Ovary (tissue), 9 donors: ENCODE data around the gene CTDSP2. TPM values are rescaled to one million over a fixed set of nuclear protein-coding genes. Genes with fewer than 3 reads are reported as not detected.

ENCODE experiments used
- DNase-seq, 5 donors: peaks; one replicate each; pipeline ENCODE4 v3.0.0-alpha.2; 2019 to 2020
- H3K27ac ChIP-seq, 2 donors: fragments of 200-600 bp; one replicate each; pipeline versions ENCODE4 v1.5.1 to v1.8.0; 2019 to 2022
- H3K27me3 ChIP-seq: fragments of 200-600 bp; one replicate; pipeline ENCODE4 v1.8.0; 2022
- H3K36me3 ChIP-seq: fragments of 200-600 bp; sonication (generic); one replicate; pipeline ENCODE4 v1.5.1; 2019
- H3K4me1 ChIP-seq: one replicate; pipeline ENCODE4 v1.8.1; 2013; ENCODE audit warnings: mild to moderate bottlenecking, moderate library complexity; ENCODE audit not compliant: insufficient read depth
- H3K4me3 ChIP-seq: fragments of 200-600 bp; sonication (generic); one replicate; pipeline ENCODE4 v1.5.1; 2017
- H3K9me3 ChIP-seq, 2 donors: fragments of 200-600 bp in 1 of 2; sonication (generic) in 1 of 2; one replicate each; pipeline versions ENCODE4 v1.5.1 to v1.8.1; 2013 to 2019; ENCODE audit warnings: mild to moderate bottlenecking in 1 of 2, moderate library complexity in 1 of 2
- EP300 ChIP-seq: sonication (generic); formaldehyde crosslinking; IDR thresholded peaks from one replicate; pipeline ENCODE4 v1.6.1; 2017; ENCODE audit warnings: antibody characterized with exemption
- POLR2A ChIP-seq: fragments of 450-650 bp; IDR thresholded peaks from one replicate; pipeline ENCODE4 v1.6.1; 2017; ENCODE audit warnings: antibody characterized with exemption, mild to moderate bottlenecking, moderate library complexity
- WGBS, 3 donors: extraction: QIAGEN DNeasy Blood & Tissue Kit in 1 of 3; methylation state at CpG; one replicate each; pipeline versions ENCODE4 v1.1.5 to v1.1.7; 2013 to 2017; 5-methylcytosine and 5-hydroxymethylcytosine counted together
- intact Hi-C, 4 donors: fragments of 100-400 bp; cut with DNase I; formaldehyde crosslinking; loops; one replicate each; pipeline versions ENCODE4 v1.11.0 to v1.15.1; 2022 to 2023
- polyA plus RNA-seq, 2 donors: library from polyadenylated mRNA; stranded (reverse); fragments of 200-250 nt in 1 of 2; fragments of 350-450 nt in 1 of 2; fragmentation: Illumina TruSeq in 1 of 2; extraction: RNeasy Lipid Tissue Mini Kit (QIAGEN cat#74804) in 1 of 2; gene quantifications; one replicate each; pipeline ENCODE4 v1.2.3, GENCODE V29; 2013 to 2014
- total RNA-seq, 7 donors: library from RNA; depleted of rRNA in 2 of 7; stranded (reverse); fragments of >200 nt in 2 of 7; fragmentation: NEBNext Ultra II Directional in 3 of 7; extraction: Animal tissue kit (Norgen Biotek cat#: 25700) in 3 of 7; gene quantifications; one replicate each; pipeline versions ENCODE4 v1.1.0 to v1.2.4, GENCODE V29; 2016 to 2023
- TF ChIP-seq, protein P1 (sequence below), 3 donors: fragments of 450-650 bp in 2 of 3; fragments of 200-600 bp in 1 of 3; IDR thresholded peaks; one replicate each; pipeline versions ENCODE4 v1.5.1 to v1.8.0; 2016 to 2022; ENCODE audit warnings: antibody characterized with exemption in 3 of 3, mild to moderate bottlenecking in 1 of 3
- donor health status: DM: no; HTN: no; CAD: no; lungs with moderate emphysema.
- donor health status: DM: no; HTN: no; CAD: no.
- donor health status: Bipolar disorder and iron deficiency.
- donor health status: DM: yes; HTN: yes; CAD: no.
- donor health status: DM: no; HTN: no; CAD: no.
- donor health status: DM: yes; HTN: yes; CAD: no.

CTDSP2 gene
- total and polyA plus RNA-seq, 9 donors, result 73.1 to 212 (median 166) TPM

DNA sequence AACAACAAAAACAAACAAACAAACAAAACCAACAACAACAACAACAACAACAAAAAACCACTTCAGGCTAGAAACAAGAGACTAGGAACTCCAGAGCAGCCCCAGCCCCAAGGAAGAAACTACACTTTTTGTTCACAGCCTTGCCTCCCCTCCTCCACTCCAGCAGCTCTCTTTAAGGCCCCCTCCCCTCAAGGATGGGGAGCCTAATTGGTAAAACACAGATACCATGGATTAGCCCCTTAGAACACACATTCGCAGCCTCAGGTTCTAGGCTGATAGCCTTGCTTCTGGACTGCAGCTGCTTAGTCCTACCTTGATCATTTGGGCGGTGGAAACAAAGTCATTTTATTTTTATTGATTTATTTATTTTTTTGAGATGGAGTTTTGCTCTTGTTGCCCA, 16.1 kb downstream of the CTDSP2 start:
- TF ChIP-seq EP300 (no peak), POLR2A (no peak)
- TF ChIP-seq, protein P1, sequence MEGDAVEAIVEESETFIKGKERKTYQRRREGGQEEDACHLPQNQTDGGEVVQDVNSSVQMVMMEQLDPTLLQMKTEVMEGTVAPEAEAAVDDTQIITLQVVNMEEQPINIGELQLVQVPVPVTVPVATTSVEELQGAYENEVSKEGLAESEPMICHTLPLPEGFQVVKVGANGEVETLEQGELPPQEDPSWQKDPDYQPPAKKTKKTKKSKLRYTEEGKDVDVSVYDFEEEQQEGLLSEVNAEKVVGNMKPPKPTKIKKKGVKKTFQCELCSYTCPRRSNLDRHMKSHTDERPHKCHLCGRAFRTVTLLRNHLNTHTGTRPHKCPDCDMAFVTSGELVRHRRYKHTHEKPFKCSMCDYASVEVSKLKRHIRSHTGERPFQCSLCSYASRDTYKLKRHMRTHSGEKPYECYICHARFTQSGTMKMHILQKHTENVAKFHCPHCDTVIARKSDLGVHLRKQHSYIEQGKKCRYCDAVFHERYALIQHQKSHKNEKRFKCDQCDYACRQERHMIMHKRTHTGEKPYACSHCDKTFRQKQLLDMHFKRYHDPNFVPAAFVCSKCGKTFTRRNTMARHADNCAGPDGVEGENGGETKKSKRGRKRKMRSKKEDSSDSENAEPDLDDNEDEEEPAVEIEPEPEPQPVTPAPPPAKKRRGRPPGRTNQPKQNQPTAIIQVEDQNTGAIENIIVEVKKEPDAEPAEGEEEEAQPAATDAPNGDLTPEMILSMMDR (IDR thresholded peaks at IDR 0.05), result no peak
- Histone ChIP-seq H3K27ac (no peak overlapping the region), H3K4me3 (no peak overlapping the region), H3K9me3 (no peaks in the 10 kb centered on the region), H3K27me3 (no peaks in the 10 kb centered on the region), H3K4me1 (peaks cover 39% of the 10 kb centered on the region), H3K36me3 (no peaks in the 10 kb centered on the region)
- DNase-seq, result no peak
- intact Hi-C loops, result loop anchor here (2.0 to 10.0 kb wide), 5 partner anchors 14 to 67 kb away; partner anchors contain the start of gene TSFM (in 1 of the 4)
- 75 to 88% (median 82%) methylated on average over 2 of the region's 2 CpGs for WGBS, 3 donors

DNA sequence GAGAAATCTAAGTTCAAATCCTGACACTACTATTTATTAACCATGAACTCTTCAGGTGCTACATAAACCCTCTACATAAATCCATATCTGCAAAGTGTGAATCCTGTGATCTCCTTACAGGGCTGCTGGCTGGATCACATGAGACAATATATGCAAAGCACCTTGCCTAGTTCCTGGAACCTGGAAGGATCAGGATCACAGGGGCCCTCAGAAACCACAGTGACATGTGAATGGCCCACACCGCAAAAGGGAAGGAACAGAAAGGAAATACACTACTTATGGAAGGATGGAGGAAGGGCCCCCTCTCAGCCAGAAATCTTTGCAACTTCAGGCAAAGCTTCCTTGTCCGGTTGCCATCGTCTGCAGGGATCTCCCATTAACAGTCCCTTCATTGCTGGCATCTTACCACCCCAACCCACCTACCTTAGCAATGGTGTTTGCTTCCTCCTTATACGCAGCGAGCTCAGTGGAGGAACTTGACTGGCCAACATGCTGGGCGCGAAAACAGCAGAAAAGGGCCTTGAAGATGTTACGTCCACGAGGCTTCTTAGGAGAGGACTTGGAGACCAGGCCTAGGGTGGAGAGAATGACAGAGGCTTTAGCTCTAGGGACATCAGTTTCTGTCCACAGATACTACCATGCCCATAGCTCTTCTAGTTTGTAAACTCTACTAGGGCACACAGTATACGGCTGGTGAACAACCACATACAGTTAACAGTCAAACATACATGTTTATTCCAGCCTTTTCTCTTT, 17.3 kb downstream of the CTDSP2 start:
- H3K4me3 ChIP-seq, result no peak overlapping the region
- no peaks in the 10 kb centered on the region for H3K9me3 ChIP-seq
- DNase-seq, result no peak
- intact Hi-C loops, result no loop called here
- WGBS, 3 donors, result 54 to 60% (median 56%) methylated on average over 10 of the region's 10 CpGs
- H3K27ac ChIP-seq, result no peak overlapping the region
- H3K27me3 ChIP-seq, result no peaks in the 10 kb centered on the region
- H3K4me1 ChIP-seq, result peaks cover 31% of the 10 kb centered on the region
- H3K36me3 ChIP-seq, result no peaks in the 10 kb centered on the region
- no peak for TF ChIP-seq EP300
- TF ChIP-seq POLR2A, result no peak
- TF ChIP-seq, protein P1 (IDR thresholded peaks at IDR 0.05), result no peak

DNA sequence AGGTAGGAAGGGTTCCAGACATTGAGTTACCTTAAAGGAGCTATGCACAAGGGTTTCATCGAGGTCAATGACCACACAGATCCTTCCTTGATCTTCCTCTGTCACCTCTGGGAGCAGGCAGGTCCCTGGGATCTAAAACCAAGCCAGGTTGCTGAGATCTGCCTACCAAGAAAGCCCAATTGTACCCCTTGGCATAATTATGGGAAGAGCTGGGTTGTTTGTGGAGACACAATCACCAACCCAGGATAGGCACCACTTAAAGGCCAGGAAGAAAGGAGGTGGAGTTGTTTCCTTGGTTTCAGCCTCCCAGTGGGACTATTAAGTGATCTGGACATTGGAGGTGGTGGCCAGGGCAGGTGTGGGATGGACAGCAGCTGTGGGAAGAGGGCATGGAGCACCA, 19.6 kb downstream of the CTDSP2 start:
- DNase-seq, result no peak
- intact Hi-C loops, result no loop called here
- H3K9me3 ChIP-seq, result no peaks in the 10 kb centered on the region
- peak overlapping the region in 1 of 2 donors; percentile 10 for H3K27ac ChIP-seq
- H3K4me3 ChIP-seq, result no peak overlapping the region
- no peaks in the 10 kb centered on the region for H3K36me3 ChIP-seq
- no peaks in the 10 kb centered on the region for H3K27me3 ChIP-seq
- no peak for TF ChIP-seq POLR2A
- TF ChIP-seq EP300, result no peak
- TF ChIP-seq, protein P1 (IDR thresholded peaks at IDR 0.05), result no peak
- WGBS, 3 donors, result 78 to 83% (median 79%) methylated on average over 1 of the region's 1 CpG
- H3K4me1 ChIP-seq, result peaks cover 12% of the 10 kb centered on the region

DNA sequence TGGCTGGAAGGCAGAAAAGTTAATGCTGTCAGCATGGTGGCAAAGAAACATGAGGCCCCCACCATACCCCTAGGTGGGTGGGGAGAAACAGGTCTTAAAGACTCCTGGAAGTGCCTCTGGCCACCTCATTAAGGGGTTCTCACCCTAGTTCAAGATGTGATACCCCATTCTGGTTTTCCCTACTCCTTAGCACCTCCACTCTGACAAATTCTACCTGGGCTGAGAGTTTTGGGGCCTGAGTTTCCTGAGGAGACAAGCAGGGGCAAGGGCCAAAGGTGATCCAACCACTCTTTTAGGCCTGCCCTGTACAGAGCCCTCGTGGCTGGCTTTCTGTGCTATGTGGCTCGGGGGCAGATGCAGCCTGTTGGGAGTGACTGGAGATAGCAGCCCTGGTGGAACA, 20.1 kb downstream of the CTDSP2 start:
- no peaks in the 10 kb centered on the region for H3K36me3 ChIP-seq
- H3K27ac ChIP-seq, result peak overlapping the region in 1 of 2 donors; percentile 10
- no peak overlapping the region for H3K4me3 ChIP-seq
- peaks cover 6% of the 10 kb centered on the region for H3K4me1 ChIP-seq
- 67 to 79% (median 73%) methylated on average over 2 of the region's 2 CpGs for WGBS, 3 donors
- H3K9me3 ChIP-seq, result no peaks in the 10 kb centered on the region
- intact Hi-C loops, result no loop called here
- TF ChIP-seq, protein P1 (IDR thresholded peaks at IDR 0.05), result no peak
- no peak for TF ChIP-seq EP300
- no peak for TF ChIP-seq POLR2A
- no peaks in the 10 kb centered on the region for H3K27me3 ChIP-seq
- no peak for DNase-seq
